ENCODE results near the gene MORC3. TPM values are rescaled to one million over a fixed set of nuclear protein-coding genes. Genes with fewer than 3 reads are reported as not detected.
A peak's percentile ranks its signal among the peaks of the same experiment; 100 is the strongest.
"Not testable (repeated sequence)": the region's sequence is repeated elsewhere in the genome, so short reads cannot be mapped to it uniquely, and the experiment has no call there.

Gene MORC3
- total RNA-seq, 4 donors from 2014 or later, result 29.4 to 82.5 (median 31.0) TPM

DNA sequence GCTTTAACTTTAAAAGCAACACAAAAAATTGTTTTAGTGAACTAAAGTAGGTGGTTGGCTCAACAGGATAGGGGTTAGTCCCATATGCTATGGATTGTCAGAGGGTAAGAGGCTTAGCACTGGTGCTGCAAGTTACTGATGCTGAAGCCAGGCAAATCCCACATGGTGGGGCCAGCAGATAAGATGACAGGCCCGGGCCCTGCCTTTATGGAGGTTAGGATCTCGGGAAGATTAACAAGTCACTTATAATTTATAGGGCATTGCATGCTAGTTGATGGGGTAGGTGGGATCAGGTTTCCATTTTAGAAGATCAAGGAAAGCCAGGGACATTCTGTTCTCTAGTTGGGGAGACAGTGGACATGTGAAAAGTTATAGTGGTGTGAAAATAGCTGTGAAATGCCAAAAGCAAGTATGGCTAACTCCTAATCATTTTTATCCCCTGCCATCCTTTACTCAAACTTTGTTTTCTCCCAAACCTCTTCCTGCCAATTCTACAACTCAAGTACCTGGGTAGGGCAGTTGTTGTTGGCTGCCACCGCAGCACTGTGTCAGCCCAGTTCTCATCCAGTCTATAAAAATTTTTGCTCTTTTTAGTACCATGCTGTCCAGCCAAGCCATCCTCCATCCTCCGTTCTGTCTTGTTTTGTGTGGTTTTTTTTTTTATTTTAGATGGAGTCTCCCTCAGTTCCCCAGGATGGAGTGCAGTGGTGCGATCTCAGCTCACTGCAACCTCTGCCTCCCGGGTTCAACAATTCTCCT lies 75.5 kb downstream of the MORC3 start:
- H3K9me3 ChIP-seq, result no peaks in the 10 kb centered on the region
- no peaks in the 10 kb centered on the region for H3K27me3 ChIP-seq
- H3K4me3 ChIP-seq, result no peak overlapping the region
- peak in 2 of 3 donors; percentile 9 to 38 for DNase-seq
- H3K27ac ChIP-seq, result no peak overlapping the region
- no peaks in the 10 kb centered on the region for H3K36me3 ChIP-seq
- TF ChIP-seq POLR2A (IDR thresholded peaks at IDR 0.05), result no peak
- TF ChIP-seq, protein P1, sequence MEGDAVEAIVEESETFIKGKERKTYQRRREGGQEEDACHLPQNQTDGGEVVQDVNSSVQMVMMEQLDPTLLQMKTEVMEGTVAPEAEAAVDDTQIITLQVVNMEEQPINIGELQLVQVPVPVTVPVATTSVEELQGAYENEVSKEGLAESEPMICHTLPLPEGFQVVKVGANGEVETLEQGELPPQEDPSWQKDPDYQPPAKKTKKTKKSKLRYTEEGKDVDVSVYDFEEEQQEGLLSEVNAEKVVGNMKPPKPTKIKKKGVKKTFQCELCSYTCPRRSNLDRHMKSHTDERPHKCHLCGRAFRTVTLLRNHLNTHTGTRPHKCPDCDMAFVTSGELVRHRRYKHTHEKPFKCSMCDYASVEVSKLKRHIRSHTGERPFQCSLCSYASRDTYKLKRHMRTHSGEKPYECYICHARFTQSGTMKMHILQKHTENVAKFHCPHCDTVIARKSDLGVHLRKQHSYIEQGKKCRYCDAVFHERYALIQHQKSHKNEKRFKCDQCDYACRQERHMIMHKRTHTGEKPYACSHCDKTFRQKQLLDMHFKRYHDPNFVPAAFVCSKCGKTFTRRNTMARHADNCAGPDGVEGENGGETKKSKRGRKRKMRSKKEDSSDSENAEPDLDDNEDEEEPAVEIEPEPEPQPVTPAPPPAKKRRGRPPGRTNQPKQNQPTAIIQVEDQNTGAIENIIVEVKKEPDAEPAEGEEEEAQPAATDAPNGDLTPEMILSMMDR (IDR thresholded peaks at IDR 0.05), result no peak
- no peaks in the 10 kb centered on the region for H3K4me1 ChIP-seq

DNA sequence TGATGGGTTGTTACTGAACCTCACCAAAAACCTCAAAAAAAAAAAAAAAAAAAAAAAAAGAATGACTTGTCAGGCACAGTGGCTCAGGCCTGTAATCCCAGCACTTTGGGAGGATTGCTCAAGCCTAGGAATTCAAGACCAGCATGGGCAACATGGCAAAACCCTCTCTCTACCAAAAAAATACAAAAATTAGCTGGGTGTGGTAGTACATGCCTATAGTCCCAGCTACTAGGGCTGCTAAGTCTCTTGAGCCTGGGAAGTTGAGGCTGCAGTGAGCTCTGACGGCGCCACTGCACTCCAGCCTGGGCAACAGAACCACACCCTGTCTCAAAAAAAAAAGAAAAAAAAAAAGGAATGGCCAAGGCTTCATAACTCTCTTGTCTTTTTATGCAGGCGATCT lies 76.3 kb downstream of the MORC3 start:
- H3K4me1 ChIP-seq, result no peaks in the 10 kb centered on the region
- no peak overlapping the region for H3K4me3 ChIP-seq
- no peaks in the 10 kb centered on the region for H3K27me3 ChIP-seq
- no peak overlapping the region for H3K27ac ChIP-seq
- H3K9me3 ChIP-seq, result no peaks in the 10 kb centered on the region
- TF ChIP-seq POLR2A (IDR thresholded peaks at IDR 0.05), result no peak
- TF ChIP-seq, protein P1 (IDR thresholded peaks at IDR 0.05), result no peak
- no peaks in the 10 kb centered on the region for H3K36me3 ChIP-seq
- peak in 1 of 3 donors; percentile 5 for DNase-seq

DNA sequence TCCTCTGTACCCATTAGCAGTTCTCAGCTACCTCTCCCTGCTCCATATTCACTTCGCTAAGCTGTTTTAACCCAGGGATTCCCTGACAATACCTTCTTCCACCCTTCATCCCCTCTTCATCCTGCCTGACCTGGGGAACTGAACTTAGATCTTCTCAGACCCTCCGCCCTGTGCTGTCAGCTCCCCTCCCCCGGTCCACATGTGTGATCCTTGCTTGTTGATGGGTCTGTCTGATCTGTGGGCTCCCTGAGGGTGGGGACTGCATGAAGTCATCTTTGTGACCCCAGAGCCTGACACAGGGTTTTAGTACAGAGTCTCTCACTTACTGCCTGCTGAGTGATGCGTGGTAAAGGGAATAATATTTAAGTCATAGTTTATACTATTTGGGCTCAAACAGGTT lies 77.0 kb downstream of the MORC3 start:
- peak in 2 of 3 donors; percentile 15 to 34 for DNase-seq
- Histone ChIP-seq H3K27me3 (no peaks in the 10 kb centered on the region), H3K36me3 (no peaks in the 10 kb centered on the region), H3K9me3 (no peaks in the 10 kb centered on the region), H3K4me3 (no peak overlapping the region), H3K27ac (no peak overlapping the region), H3K4me1 (no peaks in the 10 kb centered on the region)
- TF ChIP-seq POLR2A (IDR thresholded peaks at IDR 0.05), result no peak
- TF ChIP-seq, protein P1 (IDR thresholded peaks at IDR 0.05), result no peak

DNA sequence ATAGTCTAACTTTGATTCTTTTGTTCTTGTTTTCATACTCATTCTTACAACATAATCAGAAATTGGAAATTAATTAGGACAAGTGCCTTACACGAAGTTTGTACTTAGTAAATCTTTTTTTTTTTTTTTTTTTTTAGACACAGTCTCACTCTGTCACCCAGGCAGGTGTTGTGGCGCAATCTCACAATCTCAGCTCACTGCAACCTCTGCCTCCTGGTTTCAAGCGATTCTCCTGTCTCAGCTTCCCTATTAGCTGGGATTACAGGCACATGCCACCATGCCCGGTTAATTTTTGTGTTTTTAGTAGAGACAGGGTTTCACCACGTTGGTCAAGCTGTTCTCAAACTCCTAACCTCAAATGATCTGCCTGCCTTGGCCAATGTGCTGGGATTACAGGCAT lies 77.6 kb downstream of the MORC3 start:
- no peak overlapping the region for H3K4me3 ChIP-seq
- no peaks in the 10 kb centered on the region for H3K9me3 ChIP-seq
- H3K27me3 ChIP-seq, result no peaks in the 10 kb centered on the region
- TF ChIP-seq, protein P1 (IDR thresholded peaks at IDR 0.05), result no peak
- no peak for TF ChIP-seq POLR2A (IDR thresholded peaks at IDR 0.05)
- no peaks in the 10 kb centered on the region for H3K4me1 ChIP-seq
- DNase-seq, result peak in 1 of 3 donors; percentile 3
- H3K36me3 ChIP-seq, result no peaks in the 10 kb centered on the region
- H3K27ac ChIP-seq, result no peak overlapping the region

DNA sequence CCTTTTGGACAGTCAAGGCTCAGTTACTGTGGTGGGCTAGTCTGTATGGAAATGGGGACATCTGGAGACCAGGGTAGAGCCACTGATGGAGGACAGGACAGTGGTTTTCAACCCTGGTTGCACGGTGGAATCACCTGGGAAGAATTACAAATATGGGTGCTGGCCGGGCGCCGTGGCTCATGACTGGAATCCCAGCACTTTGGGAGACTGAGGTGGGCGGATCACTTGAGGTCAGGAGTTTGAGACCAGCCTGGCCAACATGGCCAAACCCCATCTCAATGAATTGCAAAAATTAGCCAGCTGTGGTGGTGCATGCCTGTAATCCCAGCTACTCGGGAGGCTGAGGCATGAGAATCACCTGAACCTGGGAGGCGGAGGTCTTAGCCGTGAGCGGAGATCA lies 79.7 kb downstream of the MORC3 start:
- H3K4me3 ChIP-seq, H3K9me3 ChIP-seq, H3K36me3 ChIP-seq, H3K27me3 ChIP-seq, H3K27ac ChIP-seq, H3K4me1 ChIP-seq: not testable (repeated sequence)
- DNase-seq, result peak in 1 of 3 donors; percentile 10

DNA sequence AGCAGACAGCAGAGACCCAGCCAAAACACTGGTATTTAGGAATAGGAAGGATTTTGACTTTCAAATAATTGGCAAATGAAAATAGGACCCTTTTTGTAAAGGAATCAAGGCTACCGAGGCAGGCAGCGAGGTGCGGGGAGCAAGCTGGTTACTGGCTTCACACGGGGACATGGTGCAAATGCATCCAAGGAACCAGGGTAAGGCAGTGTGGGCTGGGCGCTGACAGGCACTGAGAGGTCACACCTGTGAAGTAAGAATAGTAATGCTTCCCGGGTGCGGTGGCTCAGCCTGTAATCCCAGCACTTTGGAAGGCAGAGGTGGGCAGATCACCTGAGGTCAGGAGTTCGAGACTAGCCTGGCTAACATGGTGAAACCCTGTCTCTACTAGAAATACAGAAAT lies 80.7 kb downstream of the MORC3 start:
- no peak for DNase-seq
- Histone ChIP-seq H3K36me3 (no peaks in the 10 kb centered on the region), H3K4me3 (no peak overlapping the region), H3K9me3 (no peaks in the 10 kb centered on the region), H3K27ac (no peak overlapping the region), H3K27me3 (no peaks in the 10 kb centered on the region), H3K4me1 (no peaks in the 10 kb centered on the region)
- no peak for TF ChIP-seq POLR2A (IDR thresholded peaks at IDR 0.05)
- TF ChIP-seq, protein P1 (IDR thresholded peaks at IDR 0.05), result no peak
